Lung (tissue), 13 donors: Measurements from ENCODE around the gene KIFAP3. TPM values are rescaled to one million over a fixed set of nuclear protein-coding genes. Genes with fewer than 3 reads are reported as not detected.
"Not testable (repeated sequence)": the region's sequence is repeated elsewhere in the genome, so short reads cannot be mapped to it uniquely, and the experiment has no call there.

Experiments
- ATAC-seq: fragments of 200-7000 bp; cut with Tn5 transposase; one replicate; pipeline ENCODE4 v1.9.1; 2020; ENCODE audit warnings: moderate number of reproducible peaks; ENCODE audit not compliant: insufficient read depth, low FRiP score
- DNase-seq, 3 donors: peaks; one replicate each; pipeline ENCODE4 v3.0.0-alpha.2; 2013 to 2017
- H3K27ac ChIP-seq, 2 donors: one replicate each; pipeline ENCODE4 v1.5.1; 2013; ENCODE audit warnings: mild to moderate bottlenecking in 2 of 2, moderate library complexity in 2 of 2, control low read depth in 1 of 2, inconsistent platforms in 1 of 2, low read depth in 1 of 2, low read length in 1 of 2
- H3K27me3 ChIP-seq, 3 donors: one replicate each; pipeline ENCODE4 v1.5.1; 2013; ENCODE audit warnings: low read length in 2 of 3; ENCODE audit not compliant: control insufficient read depth in 3 of 3, insufficient read depth in 3 of 3
- H3K36me3 ChIP-seq, 4 donors: one replicate each; pipeline ENCODE4 v1.5.1; 2013; ENCODE audit warnings: low read length in 4 of 4, mild to moderate bottlenecking in 1 of 4, moderate library complexity in 1 of 4; ENCODE audit not compliant: control insufficient read depth in 4 of 4, insufficient read depth in 4 of 4
- H3K4me1 ChIP-seq, 5 donors: one replicate each; pipeline ENCODE4 v1.5.1; 2013; ENCODE audit warnings: low read length in 5 of 5, mild to moderate bottlenecking in 2 of 5, moderate library complexity in 1 of 5; ENCODE audit not compliant: control insufficient read depth in 5 of 5, insufficient read depth in 5 of 5
- H3K4me3 ChIP-seq: one replicate; pipeline ENCODE4 v1.5.1; 2013; ENCODE audit warnings: mild to moderate bottlenecking, control low read depth, moderate library complexity
- H3K9ac ChIP-seq, 2 donors: one replicate each; pipeline ENCODE4 v1.5.1; 2013; ENCODE audit warnings: low read length in 2 of 2, control low read depth in 1 of 2; ENCODE audit not compliant: insufficient read depth in 1 of 2
- H3K9me3 ChIP-seq, 4 donors: one replicate each; pipeline ENCODE4 v1.5.1; 2013; ENCODE audit warnings: low read length in 3 of 4, mild to moderate bottlenecking in 1 of 4, moderate library complexity in 1 of 4; ENCODE audit not compliant: control insufficient read depth in 4 of 4, insufficient read depth in 3 of 4
- CTCF ChIP-seq: IDR thresholded peaks from 2 replicates; pipeline ENCODE4 v1.5.1; 2012; ENCODE audit warnings: mild to moderate bottlenecking; ENCODE audit errors: control extremely low read depth, extremely low read depth
- WGBS, 2 donors: extraction: QIAGEN DNeasy Blood & Tissue Kit; methylation state at CpG; one replicate each; pipeline ENCODE4 v1.1.7; 2013; 5-methylcytosine and 5-hydroxymethylcytosine counted together
- polyA plus RNA-seq, 2 donors: library from polyadenylated mRNA; stranded (reverse); fragments of 200-250 nt; gene quantifications; one replicate each; pipeline ENCODE4 v1.2.1, GENCODE V29; 2013
- small RNA-seq: library from RNA; depleted of rRNA; stranded (forward); fragments of <200 nt; gene quantifications from one replicate; pipeline ENCODE3, GENCODE V24; 2014; ENCODE audit warnings: low replicate concordance
- total RNA-seq, 2 donors: library from RNA; depleted of rRNA in 1 of 2; stranded (reverse); fragments of >200 nt in 1 of 2; gene quantifications; one replicate each; pipeline ENCODE4 v1.2.1, GENCODE V29; 2014 to 2021
- donor health status: control.
- donor health status: control.
- donor health status: Bipolar disorder and iron deficiency.
- donor health status: healthy.
- donor health status: DM: yes; HTN: yes; CAD: no.

Gene KIFAP3
- total and polyA plus RNA-seq, 4 donors: 11.5 to 48.4 (median 17.3) TPM

- no peak overlapping the region for H3K4me3 ChIP-seq
- peaks cover 27 to 51% (median 37%) of the 10 kb centered on the region in 4 donors for H3K36me3 ChIP-seq
- DNase-seq (no peak), ATAC-seq (no peak)
- no peak overlapping the region for H3K27ac ChIP-seq
- H3K27me3 ChIP-seq: no peaks in the 10 kb centered on the region
- no peak overlapping the region for H3K9ac ChIP-seq
- H3K9me3 ChIP-seq: peaks cover 0 to 6% (median 0%) of the 10 kb centered on the region in 4 donors
- H3K4me1 ChIP-seq: no peaks in the 10 kb centered on the region
- TF ChIP-seq CTCF: no peak
Observed at GRCh38 chr1:169872906-169873305, 201.6 kb downstream of the KIFAP3 start.

- not testable (repeated sequence) for H3K9ac ChIP-seq, H3K9me3 ChIP-seq, H3K4me1 ChIP-seq, H3K27ac ChIP-seq, H3K27me3 ChIP-seq, H3K4me3 ChIP-seq, ATAC-seq, DNase-seq
- WGBS, 2 donors: 99% methylated on average over 3 of the region's 3 CpGs
- H3K36me3 ChIP-seq: peaks cover 24 to 53% (median 41%) of the 10 kb centered on the region in 4 donors
Observed at GRCh38 chr1:169871988-169872387, 202.5 kb downstream of the KIFAP3 start.

Small RNA genes lying within 50 kb of the gene (small RNA-seq; reads per million reads assigned to genes)
- gene MRPS10P1: not detected

Other genes starting within 250 kb of the KIFAP3 start
- gene SCYL3, start 180.8 kb downstream of the KIFAP3 start, total RNA-seq: 10 to 100 TPM in 1 of 2 donors, 1 to 10 TPM in 1; 9.5 to 16.0 TPM
- gene SCYL3, start 180.8 kb downstream of the KIFAP3 start, polyA plus RNA-seq: 1 to 10 TPM; 3.8 to 5.7 TPM
- gene NTMT2, start 71.3 kb upstream of the KIFAP3 start, total RNA-seq: not detected
- gene NTMT2, start 71.3 kb upstream of the KIFAP3 start, polyA plus RNA-seq: not detected